GM12801 (cell line): Measurements from ENCODE around the gene CETP.

Experiments used
- CTCF ChIP-seq: IDR thresholded peaks from one replicate; pipeline ENCODE4 v1.5.1; 2011; ENCODE audit warnings: control low read depth; ENCODE audit not compliant: insufficient read length; ENCODE audit errors: extremely low read depth

CETP gene

DNA sequence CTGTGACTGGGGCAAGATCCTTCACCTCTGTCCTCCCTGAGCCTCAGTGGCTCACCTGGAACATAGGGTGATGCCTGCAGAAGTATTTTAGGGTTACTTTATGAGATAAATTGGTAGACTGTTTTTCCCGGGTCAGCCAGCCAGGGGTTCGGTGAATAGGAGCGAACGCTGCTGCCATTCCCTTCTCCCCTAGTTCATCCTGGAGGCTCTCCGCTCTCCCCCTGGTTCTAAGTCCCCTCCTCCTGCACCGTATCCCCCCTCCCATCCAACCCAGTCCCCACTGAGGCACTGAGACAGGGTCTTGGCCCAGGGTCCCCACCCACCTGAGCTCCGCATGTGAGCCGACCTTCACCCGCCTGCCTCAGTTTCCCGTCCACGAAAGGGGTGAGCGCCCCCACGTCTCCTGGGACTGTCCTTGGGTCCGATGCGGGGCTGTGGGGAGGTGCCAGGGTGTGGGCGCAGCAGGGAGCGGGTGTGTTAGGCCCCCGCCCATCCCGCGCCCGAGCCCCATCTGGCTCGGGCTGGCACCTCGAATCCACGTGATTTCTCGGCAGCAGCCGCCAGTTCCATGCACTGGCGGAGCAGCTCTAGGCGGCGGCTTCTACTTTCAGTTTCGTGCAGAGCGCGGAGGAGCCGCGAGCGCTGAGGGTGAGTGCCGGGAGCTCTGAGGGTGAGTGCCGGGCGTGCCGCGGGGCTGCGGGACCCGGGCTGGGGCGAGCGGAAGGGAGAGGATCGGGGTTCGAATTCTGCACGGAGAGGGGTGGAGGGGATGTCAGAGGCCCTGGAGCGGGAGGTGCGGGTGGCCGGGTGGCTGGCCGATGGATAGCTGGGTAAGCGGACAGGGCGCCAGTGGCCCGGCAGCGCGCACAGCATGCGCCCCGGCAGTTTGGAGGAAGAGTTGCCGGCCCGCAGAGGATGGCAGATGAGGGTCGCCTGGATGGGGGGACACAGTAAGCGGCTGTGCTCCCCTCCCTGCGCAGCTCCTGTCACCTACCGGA is 27.5 kb downstream of the CETP start, which contains the start of gene NLRC5:
Gene NLRC5, plus strand, starts transcription at position 610 of the 998 bp plus-strand sequence. CDS start 31,156 bp downstream, outside the sequence.
- TF ChIP-seq CTCF: no peak

DNA sequence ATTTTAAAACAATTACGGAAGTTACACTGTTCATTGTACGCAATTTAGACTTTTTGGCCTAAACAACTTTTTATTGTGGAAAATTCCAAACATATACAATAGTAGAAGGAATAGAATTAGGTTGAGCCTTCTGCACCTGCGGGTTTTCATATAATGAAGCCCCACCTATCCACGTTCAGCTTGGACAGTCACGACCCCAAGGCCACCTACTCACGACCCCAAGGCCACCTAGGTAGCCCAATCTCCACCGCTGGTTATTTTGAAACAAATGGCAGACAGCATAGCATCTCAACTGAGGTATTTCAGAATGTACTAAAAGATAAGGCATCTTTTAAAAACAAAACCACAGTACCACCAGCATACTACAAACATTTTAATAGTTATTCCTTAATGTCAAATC is 28.2 kb downstream of the CETP start:
- no peak for TF ChIP-seq CTCF

DNA sequence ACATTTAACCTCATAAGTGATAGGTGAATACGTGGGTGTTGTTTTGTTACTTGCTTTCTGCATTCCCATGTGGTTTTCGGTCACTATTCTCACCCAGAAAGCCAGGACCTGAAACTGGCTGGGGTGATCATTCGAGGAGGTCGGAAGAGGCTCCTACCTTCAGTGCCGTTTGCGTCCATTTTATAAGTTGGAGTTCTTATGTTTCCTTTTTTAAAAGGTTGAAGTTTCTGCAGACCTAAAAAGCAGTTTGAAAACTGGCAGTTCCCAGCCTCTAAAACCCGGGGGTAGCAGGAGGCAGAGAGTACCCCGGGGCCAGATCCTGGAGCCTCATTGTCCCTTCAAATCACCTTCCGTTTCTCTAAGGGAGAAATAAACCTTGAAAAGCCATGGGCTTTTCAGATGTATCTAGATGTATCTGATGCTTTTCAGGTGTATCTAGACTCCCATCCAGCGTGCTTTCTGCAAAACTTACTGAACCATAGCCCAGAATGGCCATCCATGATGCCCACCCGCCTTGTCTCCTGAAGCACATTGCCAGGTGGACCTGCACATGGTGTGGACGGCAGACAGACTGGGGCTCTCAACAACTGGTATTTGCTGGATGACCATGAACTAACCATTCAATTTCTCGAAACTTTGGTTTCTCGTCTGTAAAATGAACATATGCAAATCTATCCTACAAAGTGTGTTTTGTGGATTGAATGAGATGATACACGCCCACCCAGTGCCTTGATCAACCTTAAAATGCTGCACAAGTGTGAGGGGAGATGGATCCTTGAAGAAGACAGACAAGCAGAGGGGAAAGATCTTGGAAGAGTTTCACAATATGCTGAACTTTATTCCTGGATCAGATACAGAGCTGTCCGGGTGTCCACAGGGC is 28.9 kb downstream of the CETP start:
- no peak for TF ChIP-seq CTCF

DNA sequence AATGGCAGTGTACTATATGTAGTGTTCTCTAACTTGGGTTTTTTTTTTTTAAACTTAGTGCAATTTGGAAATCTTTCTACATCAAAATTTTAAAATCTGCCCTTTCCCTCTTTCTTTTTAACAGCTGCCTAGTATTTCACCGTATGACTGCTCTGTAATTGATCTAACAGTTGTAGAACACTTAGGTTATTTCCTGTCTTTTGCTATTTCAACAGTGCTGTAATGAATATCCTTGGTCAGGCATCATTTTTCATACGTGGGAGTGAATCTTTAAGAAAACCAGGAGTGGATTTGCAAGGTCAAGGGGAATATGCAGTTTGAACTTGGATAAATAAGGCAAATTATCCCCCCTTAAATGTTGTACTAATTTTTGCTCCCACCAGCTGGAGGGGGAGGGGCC is 31.5 kb downstream of the CETP start:
- no peak for TF ChIP-seq CTCF

GRCh38 chr16:56994311-56994710 is 32.6 kb downstream of the CETP start:
- TF ChIP-seq CTCF: no peak

- no peak for TF ChIP-seq CTCF
Measured at GRCh38 chr16:56995136-56995805, 33.5 kb downstream of the CETP start.
